Tibial nerve (tissue), 4 donors: ENCODE data around the gene BEX1. TPM values are rescaled to one million over a fixed set of nuclear protein-coding genes. Genes with fewer than 3 reads are reported as not detected.

ENCODE experiments used
- DNase-seq, 2 donors: peaks; one replicate each; pipeline ENCODE4 v3.0.0-alpha.2; 2019; ENCODE audit warnings: low spot score in 2 of 2
- H3K27ac ChIP-seq, 4 donors: fragments of 200-600 bp; sonication (generic) in 3 of 4; one replicate each; pipeline ENCODE4 v1.5.1; 2017 to 2019; ENCODE audit warnings: mild to moderate bottlenecking in 1 of 4
- H3K27me3 ChIP-seq, 2 donors: fragments of 200-600 bp; sonication (generic) in 1 of 2; one replicate each; pipeline versions ENCODE4 v1.5.1 to v1.6.0; 2017 to 2019
- H3K36me3 ChIP-seq, 3 donors: fragments of 200-600 bp; sonication (generic); one replicate each; pipeline ENCODE4 v1.5.1; 2018 to 2019
- H3K4me1 ChIP-seq, 4 donors: fragments of 200-600 bp; sonication (generic) in 3 of 4; one replicate each; pipeline ENCODE4 v1.5.1; 2017 to 2019
- H3K4me3 ChIP-seq, 4 donors: fragments of 200-600 bp; sonication (generic) in 3 of 4; one replicate each; pipeline ENCODE4 v1.5.1; 2017 to 2019; ENCODE audit warnings: mild to moderate bottlenecking in 1 of 4, moderate library complexity in 1 of 4
- H3K9me3 ChIP-seq, 4 donors: fragments of 200-600 bp; sonication (generic) in 3 of 4; one replicate each; pipeline ENCODE4 v1.5.1; 2017 to 2019
- EP300 ChIP-seq, 2 donors: sonication (generic); formaldehyde crosslinking; IDR thresholded peaks; one replicate each; pipeline ENCODE4 v1.6.1; 2017; ENCODE audit warnings: antibody characterized with exemption in 2 of 2, mild to moderate bottlenecking in 1 of 2
- POLR2A ChIP-seq, 2 donors: fragments of 450-650 bp; IDR thresholded peaks; one replicate each; pipeline ENCODE4 v1.6.1; 2017; ENCODE audit warnings: antibody characterized with exemption in 2 of 2, mild to moderate bottlenecking in 2 of 2, moderate library complexity in 2 of 2
- WGBS, 2 donors: methylation state at CpG; one replicate each; pipeline ENCODE4 v1.1.5; 2018; 5-methylcytosine and 5-hydroxymethylcytosine counted together
- total RNA-seq, 4 donors: library from RNA; depleted of rRNA; stranded (reverse); fragments of >200 nt; gene quantifications; one replicate each; pipeline ENCODE4 v1.1.0, GENCODE V29; 2016
- TF ChIP-seq, protein P1 (sequence below), 5 experiments: fragments of 200-600 bp in 3 of 5; fragments of 450-650 bp in 2 of 5; sonication (generic) in 3 of 5; IDR thresholded peaks; one replicate each; pipeline ENCODE4 v1.5.1; 2016 to 2019; ENCODE audit warnings: antibody characterized with exemption in 5 of 5, mild to moderate bottlenecking in 3 of 5, moderate library complexity in 2 of 5

The BEX1 gene
- total RNA-seq, 4 donors from 2014 or later: 0.90 to 1.7 TPM; not detected in 2

DNA sequence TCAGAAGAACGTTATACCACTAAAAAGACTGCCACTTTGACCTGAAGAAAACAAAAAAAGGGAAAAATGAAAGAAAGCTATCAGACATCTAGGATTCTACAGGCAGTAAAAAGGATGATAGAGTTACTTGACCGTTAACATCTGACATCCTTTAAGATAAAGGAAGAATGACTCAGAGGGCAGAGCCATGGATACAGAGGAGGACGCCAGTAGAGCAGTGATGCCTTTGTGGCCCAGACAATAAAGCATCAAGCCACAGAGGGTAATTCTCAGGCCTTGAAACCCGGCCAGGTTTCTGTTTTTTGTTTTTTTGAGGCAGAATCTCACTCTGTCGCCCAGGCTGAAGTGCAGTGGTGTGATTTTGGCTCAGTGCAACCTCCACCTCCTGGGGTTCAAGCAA is 9.5 kb upstream of the BEX1 start:
- no peak overlapping the region for H3K4me3 ChIP-seq
- no peaks in the 10 kb centered on the region for H3K4me1 ChIP-seq
- H3K27ac ChIP-seq: no peak overlapping the region
- H3K9me3 ChIP-seq: no peaks in the 10 kb centered on the region
- peaks cover 0 to 6% of the 10 kb centered on the region in 2 donors for H3K27me3 ChIP-seq
- H3K36me3 ChIP-seq: no peaks in the 10 kb centered on the region
- DNase-seq: no peak
- TF ChIP-seq POLR2A (IDR thresholded peaks at IDR 0.05): no peak
- TF ChIP-seq, protein P1, sequence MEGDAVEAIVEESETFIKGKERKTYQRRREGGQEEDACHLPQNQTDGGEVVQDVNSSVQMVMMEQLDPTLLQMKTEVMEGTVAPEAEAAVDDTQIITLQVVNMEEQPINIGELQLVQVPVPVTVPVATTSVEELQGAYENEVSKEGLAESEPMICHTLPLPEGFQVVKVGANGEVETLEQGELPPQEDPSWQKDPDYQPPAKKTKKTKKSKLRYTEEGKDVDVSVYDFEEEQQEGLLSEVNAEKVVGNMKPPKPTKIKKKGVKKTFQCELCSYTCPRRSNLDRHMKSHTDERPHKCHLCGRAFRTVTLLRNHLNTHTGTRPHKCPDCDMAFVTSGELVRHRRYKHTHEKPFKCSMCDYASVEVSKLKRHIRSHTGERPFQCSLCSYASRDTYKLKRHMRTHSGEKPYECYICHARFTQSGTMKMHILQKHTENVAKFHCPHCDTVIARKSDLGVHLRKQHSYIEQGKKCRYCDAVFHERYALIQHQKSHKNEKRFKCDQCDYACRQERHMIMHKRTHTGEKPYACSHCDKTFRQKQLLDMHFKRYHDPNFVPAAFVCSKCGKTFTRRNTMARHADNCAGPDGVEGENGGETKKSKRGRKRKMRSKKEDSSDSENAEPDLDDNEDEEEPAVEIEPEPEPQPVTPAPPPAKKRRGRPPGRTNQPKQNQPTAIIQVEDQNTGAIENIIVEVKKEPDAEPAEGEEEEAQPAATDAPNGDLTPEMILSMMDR (IDR thresholded peaks at IDR 0.05): no peak
- TF ChIP-seq EP300 (IDR thresholded peaks at IDR 0.05): no peak
- WGBS, 2 donors: 39 to 42% methylated on average over 5 of the region's 5 CpGs

DNA sequence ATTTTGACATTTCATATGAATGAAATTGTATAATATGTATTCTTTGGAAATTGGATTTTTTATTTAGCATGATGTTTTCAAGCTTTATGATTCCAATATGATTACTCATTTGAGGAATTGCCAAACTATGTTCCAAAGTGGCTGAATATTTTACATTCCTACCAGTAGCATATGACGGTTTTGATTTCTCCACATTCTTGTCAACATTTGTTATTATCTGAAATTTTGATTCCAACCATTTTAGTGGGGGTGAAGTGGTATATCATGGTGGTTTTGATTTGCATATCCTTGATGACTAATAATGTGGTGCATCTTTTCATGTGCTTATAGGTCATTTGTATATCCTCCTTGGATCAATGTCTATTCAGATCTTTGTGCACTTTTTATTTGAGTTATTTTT is 2.6 kb upstream of the BEX1 start:
- WGBS, 2 donors: 45 to 48% methylated on average over 1 of the region's 1 CpG
- H3K27ac ChIP-seq: no peak overlapping the region
- H3K4me3 ChIP-seq: no peak overlapping the region
- H3K36me3 ChIP-seq: no peaks in the 10 kb centered on the region
- no peaks in the 10 kb centered on the region for H3K9me3 ChIP-seq
- H3K4me1 ChIP-seq: no peaks in the 10 kb centered on the region
- H3K27me3 ChIP-seq: peaks cover 0 to 9% of the 10 kb centered on the region in 2 donors
- TF ChIP-seq POLR2A (IDR thresholded peaks at IDR 0.05): no peak
- TF ChIP-seq, protein P1 (IDR thresholded peaks at IDR 0.05): no peak
- no peak for TF ChIP-seq EP300 (IDR thresholded peaks at IDR 0.05)
- DNase-seq: no peak

DNA sequence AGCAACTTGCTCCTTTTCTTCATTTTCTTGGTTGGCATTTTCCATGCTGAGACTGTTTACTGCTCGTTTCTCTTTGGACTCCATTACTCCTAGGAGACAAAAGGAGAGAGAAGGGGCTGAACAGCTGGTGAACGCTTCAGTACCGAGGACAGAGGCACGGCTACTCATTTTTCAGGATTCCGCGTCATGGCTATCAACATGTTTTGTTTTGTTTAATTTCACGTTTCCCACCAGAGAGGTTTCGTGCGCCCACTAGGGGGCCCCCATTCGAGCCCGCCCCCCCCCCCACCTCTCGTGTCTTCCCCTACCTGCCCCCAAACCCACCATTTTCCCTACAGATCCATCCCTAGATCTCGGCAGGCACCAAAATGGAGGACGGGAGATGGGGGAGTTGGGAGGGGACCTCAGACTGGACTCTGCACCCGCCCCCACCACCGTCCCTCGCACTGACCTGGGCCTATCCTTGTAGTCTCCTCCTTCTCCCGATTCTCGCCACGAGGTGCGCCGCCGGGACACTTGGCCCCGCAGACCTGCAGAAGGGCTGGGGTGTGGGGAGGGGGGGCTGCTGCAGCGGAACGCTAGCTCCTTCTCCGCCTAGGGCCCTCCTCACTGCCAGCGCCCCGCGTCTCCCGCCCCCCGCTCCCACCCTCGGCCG is 653 bp downstream of the BEX1 start:
- H3K4me3 ChIP-seq: peak overlapping the region; percentile 5 to 49 (median 10)
- no peaks in the 10 kb centered on the region for H3K9me3 ChIP-seq
- TF ChIP-seq POLR2A (IDR thresholded peaks at IDR 0.05): no peak
- TF ChIP-seq, protein P1 (IDR thresholded peaks at IDR 0.05): no peak
- TF ChIP-seq EP300 (IDR thresholded peaks at IDR 0.05): no peak
- H3K27me3 ChIP-seq: peaks cover 0 to 15% of the 10 kb centered on the region in 2 donors
- no peaks in the 10 kb centered on the region for H3K4me1 ChIP-seq
- WGBS, 2 donors: 3 to 41% methylated on average over 11 to 29 of the region's 34 CpGs
- H3K36me3 ChIP-seq: no peaks in the 10 kb centered on the region
- H3K27ac ChIP-seq: no peak overlapping the region
- DNase-seq: no peak

DNA sequence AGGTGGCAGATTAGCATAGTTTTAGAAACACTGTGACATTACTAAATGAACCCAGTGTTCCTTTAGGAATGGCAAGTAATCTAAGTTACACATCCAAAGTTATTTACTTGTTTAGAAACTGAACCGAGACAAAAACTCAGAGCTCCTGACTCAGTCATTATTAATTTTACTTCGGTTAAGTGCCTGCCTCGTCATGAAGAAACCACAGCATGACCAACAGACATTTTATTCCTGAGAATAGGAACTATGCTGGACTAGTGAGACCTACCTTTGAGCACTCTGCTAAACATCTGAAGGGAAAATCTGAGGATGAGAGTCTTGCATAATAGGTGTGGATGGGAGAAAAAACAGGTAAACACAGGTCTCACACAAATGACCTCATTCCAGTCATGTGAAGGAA is 2.5 kb downstream of the BEX1 start:
- peaks cover 0 to 15% of the 10 kb centered on the region in 2 donors for H3K27me3 ChIP-seq
- H3K4me1 ChIP-seq: no peaks in the 10 kb centered on the region
- no peaks in the 10 kb centered on the region for H3K36me3 ChIP-seq
- TF ChIP-seq, protein P1 (IDR thresholded peaks at IDR 0.05): no peak
- TF ChIP-seq POLR2A (IDR thresholded peaks at IDR 0.05) (no peak), EP300 (IDR thresholded peaks at IDR 0.05) (no peak)
- no peak for DNase-seq
- no peak overlapping the region for H3K27ac ChIP-seq
- WGBS, 2 donors: 80 to 87% methylated on average over 3 of the region's 3 CpGs
- H3K4me3 ChIP-seq: no peak overlapping the region
- no peaks in the 10 kb centered on the region for H3K9me3 ChIP-seq

DNA sequence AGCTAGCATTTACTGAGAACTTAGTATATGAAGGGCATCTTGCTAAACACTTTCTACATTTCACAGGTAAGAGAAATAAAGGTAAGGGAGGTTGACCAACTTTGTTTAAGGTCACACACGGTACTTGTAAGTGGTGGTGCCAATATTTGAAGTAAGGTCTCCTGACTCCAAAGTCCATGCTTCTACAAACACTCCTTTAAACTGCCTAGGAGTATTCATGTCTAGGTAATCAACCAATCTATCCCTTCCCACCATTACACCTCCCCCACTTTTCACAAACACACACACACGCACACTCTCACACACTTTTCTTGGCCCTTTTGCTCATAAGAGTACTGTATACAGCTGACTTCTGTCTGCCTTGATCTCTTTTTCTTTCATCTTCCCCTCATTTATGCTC is 7.1 kb downstream of the BEX1 start:
- H3K4me1 ChIP-seq: no peaks in the 10 kb centered on the region
- no peak for DNase-seq
- H3K9me3 ChIP-seq: no peaks in the 10 kb centered on the region
- no peak overlapping the region for H3K27ac ChIP-seq
- no peaks in the 10 kb centered on the region for H3K36me3 ChIP-seq
- H3K4me3 ChIP-seq: no peak overlapping the region
- TF ChIP-seq EP300 (IDR thresholded peaks at IDR 0.05) (no peak), POLR2A (IDR thresholded peaks at IDR 0.05) (no peak)
- TF ChIP-seq, protein P1 (IDR thresholded peaks at IDR 0.05): no peak
- 71 to 87% methylated on average over 2 of the region's 2 CpGs for WGBS, 2 donors
- peaks cover 0 to 23% of the 10 kb centered on the region in 2 donors for H3K27me3 ChIP-seq
